Uterus (tissue), 4 donors: ENCODE data around the gene MISP. TPM values are rescaled to one million over a fixed set of nuclear protein-coding genes. Genes with fewer than 3 reads are reported as not detected.

Experiments
- DNase-seq, 2 donors: peaks; one replicate each; pipeline ENCODE4 v3.0.0-alpha.2; 2019 to 2020
- H3K27ac ChIP-seq, 2 donors: fragments of 200-600 bp; sonication (generic); 1 replicate in 1 of 2; 2 replicates in 1 of 2; pipeline ENCODE4 v1.5.1; 2016 to 2018
- H3K27me3 ChIP-seq, 2 donors: fragments of 200-600 bp; sonication (generic); one replicate each; pipeline ENCODE4 v1.5.1; 2018 to 2019; ENCODE audit warnings: control low read depth in 1 of 2
- H3K36me3 ChIP-seq, 2 donors: fragments of 200-600 bp; sonication (generic); one replicate each; pipeline ENCODE4 v1.5.1; 2019; ENCODE audit warnings: control low read depth in 1 of 2
- H3K4me1 ChIP-seq, 2 donors: fragments of 200-600 bp; sonication (generic); one replicate each; pipeline ENCODE4 v1.5.1; 2018 to 2019; ENCODE audit warnings: control low read depth in 1 of 2
- H3K4me3 ChIP-seq, 2 donors: fragments of 200-600 bp; sonication (generic); 1 replicate in 1 of 2; 2 replicates in 1 of 2; pipeline ENCODE4 v1.5.1; 2018 to 2019; ENCODE audit warnings: mild to moderate bottlenecking in 1 of 2
- H3K9me3 ChIP-seq, 2 donors: fragments of 200-600 bp; sonication (generic); one replicate each; pipeline ENCODE4 v1.5.1; 2019; ENCODE audit warnings: control low read depth in 1 of 2
- CTCF ChIP-seq, 4 experiments: fragments of 200-600 bp in 2 of 4; fragments of 450-650 bp in 2 of 4; sonication (generic) in 2 of 4; IDR thresholded peaks; one replicate each; pipeline ENCODE4 v1.5.1; 2016 to 2019; ENCODE audit warnings: antibody characterized with exemption in 4 of 4, mild to moderate bottlenecking in 2 of 4, moderate library complexity in 1 of 4
- POLR2A ChIP-seq, 2 donors: fragments of 450-650 bp; IDR thresholded peaks; one replicate each; pipeline ENCODE4 v1.6.1; 2016; ENCODE audit warnings: antibody characterized with exemption in 2 of 2, mild to moderate bottlenecking in 1 of 2, moderate library complexity in 1 of 2
- intact Hi-C: fragments of 100-400 bp; cut with DNase I; formaldehyde crosslinking; loops from one replicate; pipeline ENCODE4 v1.15.1; 2023; ENCODE audit warnings: low total_unique reads
- microRNA counts, 2 donors: library from miRNA; unstranded; fragments of <30 nt; microRNA quantifications; one replicate each; lab custom pipeline; 2016 to 2017
- microRNA-seq: library from miRNA; unstranded; fragments of <30 nt; microRNA quantifications from one replicate; pipeline ENCODE4, GENCODE V29; 2016; ENCODE audit warnings: borderline microRNAs expressed, borderline replicate concordance
- small RNA-seq: library from RNA; depleted of rRNA; stranded (forward); fragments of <200 nt; gene quantifications from one replicate; pipeline ENCODE3, GENCODE V24; 2016
- total RNA-seq, 4 donors: library from RNA; depleted of rRNA in 3 of 4; stranded (reverse); fragments of >200 nt in 3 of 4; gene quantifications; one replicate each; pipeline versions ENCODE4 v1.1.0 to v1.2.4, GENCODE V29; 2014 to 2023
- donor health status: DM: yes; HTN: yes; CAD: no.

Gene MISP
- total RNA-seq, 4 donors from 2014 or later: 0.26 to 5.5 (median 0.39) TPM

- no peaks in the 10 kb centered on the region for H3K36me3 ChIP-seq
- intact Hi-C loops: no loop called here
- no peaks in the 10 kb centered on the region for H3K27me3 ChIP-seq
- H3K4me1 ChIP-seq: no peaks in the 10 kb centered on the region
- no peak for DNase-seq
- no peaks in the 10 kb centered on the region for H3K9me3 ChIP-seq
- no peak overlapping the region for H3K4me3 ChIP-seq
- TF ChIP-seq POLR2A (IDR thresholded peaks at IDR 0.05) (no peak), CTCF (IDR thresholded peaks at IDR 0.05) (no peak)
- no peak overlapping the region for H3K27ac ChIP-seq
Observed at GRCh38 chr19:812747-813218, 61.9 kb downstream of the MISP start.

- Histone ChIP-seq H3K27ac (no peak overlapping the region), H3K36me3 (no peaks in the 10 kb centered on the region), H3K4me1 (no peaks in the 10 kb centered on the region), H3K4me3 (no peak overlapping the region), H3K9me3 (no peaks in the 10 kb centered on the region), H3K27me3 (no peaks in the 10 kb centered on the region)
- intact Hi-C loops: no loop called here
- TF ChIP-seq POLR2A (IDR thresholded peaks at IDR 0.05) (no peak), CTCF (IDR thresholded peaks at IDR 0.05) (no peak)
- DNase-seq: no peak
Observed at GRCh38 chr19:813219-814151, 62.6 kb downstream of the MISP start.

MicroRNAs encoded within 50 kb of the gene (microRNA counts, 767-probe panel; counts per million panel counts)
- microRNA hsa-miR-3187-3p (lab: Ali Mortazavi, UCI): 0 counts per million in 2 donors

Small RNA genes lying within 50 kb of the gene (microRNA-seq; reads per million reads assigned to microRNA genes)
- gene MIR3187 (not detected), gene MIR4745 (not detected)

Small RNA genes lying within 50 kb of the gene (small RNA-seq; reads per million reads assigned to genes)
- gene MIR3187: not detected

Other genes starting within 250 kb of the MISP start
- 10 to 100 TPM; 12.6 to 37.5 (median 29.9) TPM for gene TPGS1, start 243.6 kb upstream of the MISP start, total RNA-seq
- gene CDC34, start 219.4 kb upstream of the MISP start, total RNA-seq: 100 to 1,000 TPM in 2 of 4 donors, 10 to 100 TPM in 2; 44.4 to 459 (median 101) TPM
- gene GZMM, start 207.1 kb upstream of the MISP start, total RNA-seq: 1 to 10 TPM in 1 of 4 donors, under 1 TPM in 1, not detected in 2; 0.62 to 1.6 TPM
- gene BSG, start 178.5 kb upstream of the MISP start, total RNA-seq: 100 to 1,000 TPM; 211 to 305 (median 280) TPM
- under 1 TPM in 1 of 4 donors, not detected in 3; 0.83 TPM for gene HCN2, start 161.2 kb upstream of the MISP start, total RNA-seq
- gene POLRMT, start 117.6 kb upstream of the MISP start, total RNA-seq: 10 to 100 TPM; 10.5 to 42.0 (median 24.1) TPM
- 1 to 10 TPM in 1 of 4 donors, not detected in 3; 1.4 TPM for gene FGF22, start 111.2 kb upstream of the MISP start, total RNA-seq
- 10 to 100 TPM in 3 of 4 donors, 1 to 10 TPM in 1; 9.5 to 44.3 (median 18.2) TPM for gene RNF126, start 87.9 kb upstream of the MISP start, total RNA-seq
- gene FSTL3, start 74.7 kb upstream of the MISP start, total RNA-seq: 10 to 100 TPM; 25.3 to 71.7 (median 37.3) TPM
- gene PRSS57, start 55.7 kb upstream of the MISP start, total RNA-seq: not detected
- 10 to 100 TPM; 12.6 to 91.0 (median 42.2) TPM for gene PALM, start 42.2 kb upstream of the MISP start, total RNA-seq
- gene PTBP1, start 46.3 kb downstream of the MISP start, total RNA-seq: 100 to 1,000 TPM in 2 of 4 donors, 10 to 100 TPM in 2; 45.0 to 278 (median 106) TPM
- gene PLPPR3, start 70.8 kb downstream of the MISP start, total RNA-seq: 1 to 10 TPM in 1 of 4 donors, not detected in 3; 3.4 TPM
- 1 to 10 TPM in 1 of 4 donors, under 1 TPM in 1, not detected in 2; 0.85 to 2.6 TPM for gene AZU1, start 76.7 kb downstream of the MISP start, total RNA-seq
- 1 to 10 TPM in 1 of 4 donors, not detected in 3; 2.9 TPM for gene PRTN3, start 89.9 kb downstream of the MISP start, total RNA-seq
- gene ELANE, start 101.2 kb downstream of the MISP start, total RNA-seq: 1 to 10 TPM in 1 of 4 donors, not detected in 3; 3.4 TPM
- 100 to 1,000 TPM in 1 of 4 donors, 10 to 100 TPM in 1, 1 to 10 TPM in 2; 3.2 to 233 (median 50.2) TPM for gene CFD, start 108.6 kb downstream of the MISP start, total RNA-seq
- 10 to 100 TPM; 12.0 to 69.1 (median 43.1) TPM for gene MED16, start 142.1 kb downstream of the MISP start, total RNA-seq
- gene RNU6-9, start 142.4 kb downstream of the MISP start, total RNA-seq: not detected
- 10 to 100 TPM in 3 of 4 donors, 1 to 10 TPM in 1; 5.3 to 38.2 (median 21.2) TPM for gene R3HDM4, start 162.1 kb downstream of the MISP start, total RNA-seq
- gene KISS1R, start 166.2 kb downstream of the MISP start, total RNA-seq: under 1 TPM in 1 of 4 donors, not detected in 3; 0.14 TPM
- 10 to 100 TPM in 1 of 4 donors, 1 to 10 TPM in 3; 1.3 to 22.0 (median 3.8) TPM for gene ARID3A, start 174.9 kb downstream of the MISP start, total RNA-seq
- gene WDR18, start 233.2 kb downstream of the MISP start, total RNA-seq: 10 to 100 TPM; 13.6 to 34.9 (median 17.3) TPM
- under 1 TPM in 1 of 4 donors, not detected in 3; 0.48 TPM for gene GRIN3B, start 249.3 kb downstream of the MISP start, total RNA-seq